Astrocyte (in vitro differentiated cells and primary cell): ENCODE measurements around the gene CNTNAP5. TPM values are rescaled to one million over a fixed set of nuclear protein-coding genes. Genes with fewer than 3 reads are reported as not detected.

Experiments
- DNase-seq: peaks from one replicate; pipeline ENCODE4 v3.0.0-alpha.2; 2010; ENCODE audit warnings: low read depth
- FAIRE-seq: peaks from 2 replicates; lab custom pipeline; 2011; peaks lifted over from hg19 to GRCh38; lab: Jason Lieb, UNC
- H2AFZ ChIP-seq: 2 replicates; pipeline ENCODE4 v1.6.0; 2012; ENCODE audit warnings: low read depth, low read length, inconsistent platforms
- H3K27ac ChIP-seq: 2 replicates; pipeline ENCODE4 v1.5.1; 2011; ENCODE audit warnings: low read depth, low read length, inconsistent platforms
- H3K27me3 ChIP-seq: 2 replicates; pipeline ENCODE4 v1.6.0; 2011; ENCODE audit warnings: low read length, inconsistent platforms; ENCODE audit not compliant: insufficient read depth
- H3K36me3 ChIP-seq: 2 replicates; pipeline ENCODE4 v1.5.1; 2011; ENCODE audit warnings: low read length, inconsistent platforms; ENCODE audit not compliant: insufficient read depth
- H3K4me1 ChIP-seq: 2 replicates; pipeline ENCODE4 v1.5.1; 2011; ENCODE audit warnings: low read length, inconsistent platforms; ENCODE audit not compliant: insufficient read depth
- H3K4me2 ChIP-seq: 2 replicates; pipeline ENCODE4 v1.6.0; 2012; ENCODE audit warnings: low read length, inconsistent platforms
- H3K4me3 ChIP-seq: 2 replicates; pipeline ENCODE4 v1.5.1; 2011; ENCODE audit warnings: low read depth, mild to moderate bottlenecking, low read length, inconsistent platforms; ENCODE audit not compliant: insufficient read depth
- H3K79me2 ChIP-seq: 2 replicates; pipeline ENCODE4 v1.6.0; 2012; ENCODE audit warnings: mild to moderate bottlenecking, low read length, inconsistent platforms; ENCODE audit not compliant: insufficient read depth
- H3K9ac ChIP-seq: 2 replicates; pipeline ENCODE4 v1.6.0; 2012; ENCODE audit warnings: mild to moderate bottlenecking, low read length, inconsistent platforms
- H3K9me3 ChIP-seq: 2 replicates; pipeline ENCODE4 v1.5.1; 2012; ENCODE audit warnings: low read depth, mild to moderate bottlenecking, low read length, inconsistent platforms; ENCODE audit not compliant: insufficient read depth
- H4K20me1 ChIP-seq: 2 replicates; pipeline ENCODE4 v1.6.0; 2012; ENCODE audit warnings: low read length, inconsistent platforms; ENCODE audit not compliant: insufficient read depth
- H3K27ac Mint-ChIP-seq: one replicate; pipeline ENCODE4 v1.8.0; 2021; ENCODE audit warnings: mild to moderate bottlenecking, mixed read lengths; ENCODE audit not compliant: unreplicated experiment
- H3K27me3 Mint-ChIP-seq: one replicate; pipeline ENCODE4 v1.8.0; 2021; ENCODE audit warnings: low read depth, mixed read lengths; ENCODE audit not compliant: unreplicated experiment
- H3K36me3 Mint-ChIP-seq: one replicate; pipeline ENCODE4 v1.8.0; 2021; ENCODE audit warnings: low read depth, mixed read lengths; ENCODE audit not compliant: unreplicated experiment
- H3K4me1 Mint-ChIP-seq: one replicate; pipeline ENCODE4 v1.8.0; 2021; ENCODE audit warnings: low read depth, mixed read lengths; ENCODE audit not compliant: unreplicated experiment
- H3K4me3 Mint-ChIP-seq: one replicate; pipeline ENCODE4 v1.8.0; 2021; ENCODE audit warnings: mild to moderate bottlenecking, moderate library complexity, mixed read lengths; ENCODE audit not compliant: unreplicated experiment
- H3K9me3 Mint-ChIP-seq: one replicate; pipeline ENCODE4 v1.8.0; 2021; ENCODE audit warnings: mild to moderate bottlenecking, mixed read lengths; ENCODE audit not compliant: unreplicated experiment
- CTCF ChIP-seq: IDR thresholded peaks from 2 replicates; pipeline ENCODE4 v1.5.1; 2011; ENCODE audit warnings: low read depth, mild to moderate bottlenecking, inconsistent platforms, low read length, moderate library complexity; ENCODE audit not compliant: insufficient read depth
- EZH2 ChIP-seq: IDR thresholded peaks from 2 replicates; pipeline ENCODE4 v1.6.1; 2012; ENCODE audit warnings: mild to moderate bottlenecking, low read length, inconsistent platforms; ENCODE audit not compliant: insufficient read depth
- total RNA-seq: library from RNA; stranded (reverse); gene quantifications from 2 replicates; pipeline ENCODE4 v1.2.1, GENCODE V29; 2021

Gene CNTNAP5
- total RNA-seq, 1 donor from 2014 or later = 0.30 TPM

GRCh38 chr2:124804014-124804940 is 779.2 kb downstream of the CNTNAP5 start:
- FAIRE-seq (no peak), DNase-seq (no peak)
- Mint-ChIP-seq H3K9me3 (peaks cover 2% of the 10 kb centered on the region), H3K4me1 (no peaks in the 10 kb centered on the region), H3K27ac (peak overlapping the region; percentile 60), H3K36me3 (no peaks in the 10 kb centered on the region), H3K27me3 (peaks cover 3% of the 10 kb centered on the region), H3K4me3 (no peak overlapping the region)
- Histone ChIP-seq H3K36me3 (no peaks in the 10 kb centered on the region), H3K4me2 (no peak overlapping the region), H3K9ac (no peak overlapping the region), H3K79me2 (no peaks in the 10 kb centered on the region), H2AFZ (no peak overlapping the region), H3K9me3 (no peaks in the 10 kb centered on the region), H3K4me3 (no peak overlapping the region), H3K27ac (no peak overlapping the region), H3K4me1 (no peaks in the 10 kb centered on the region), H4K20me1 (no peaks in the 10 kb centered on the region), H3K27me3 (no peaks in the 10 kb centered on the region)
- TF ChIP-seq CTCF (peak; percentile 42), EZH2 (no peak)

DNA sequence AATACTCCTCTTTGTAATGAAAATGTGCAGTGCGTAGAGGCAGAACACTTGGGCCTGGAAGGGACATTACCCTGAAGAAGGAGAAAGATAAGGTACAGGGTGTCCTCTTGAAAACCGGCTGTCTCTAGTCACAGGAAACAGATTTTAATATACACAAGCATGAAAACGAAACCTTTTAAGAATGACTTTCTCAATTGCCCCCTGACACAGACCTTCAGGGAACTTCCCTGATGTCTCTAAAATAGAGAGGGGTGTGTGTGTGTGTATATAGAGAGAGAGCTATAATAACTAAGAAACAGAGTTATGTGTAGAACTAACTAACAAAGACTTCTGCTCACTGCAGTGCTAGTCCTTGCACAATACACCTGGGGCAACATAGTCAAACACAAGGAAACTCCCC is 780.0 kb downstream of the CNTNAP5 start:
- TF ChIP-seq CTCF (no peak), EZH2 (no peak)

DNA sequence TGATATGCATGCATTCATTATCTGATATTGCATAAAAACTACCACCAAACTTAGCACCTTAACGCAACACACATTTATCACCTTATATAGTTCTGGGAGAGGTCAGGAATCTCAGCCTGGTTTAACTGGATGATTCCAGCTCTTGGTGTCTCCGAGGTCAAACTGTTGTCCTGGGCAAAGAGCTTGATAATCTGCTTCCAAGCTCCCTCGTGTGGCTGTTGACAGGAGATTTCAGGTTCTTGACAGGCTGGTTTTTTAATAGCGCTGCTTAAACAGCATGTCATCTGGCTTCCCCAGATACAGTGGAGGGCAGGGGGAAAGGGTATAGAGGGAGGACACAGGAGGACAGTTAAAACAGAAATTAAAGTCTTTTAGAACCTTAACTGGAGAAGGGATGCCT is 785.0 kb downstream of the CNTNAP5 start:
- H4K20me1 ChIP-seq = no peaks in the 10 kb centered on the region
- Mint-ChIP-seq H3K36me3 (no peaks in the 10 kb centered on the region), H3K27me3 (no peaks in the 10 kb centered on the region), H3K9me3 (no peaks in the 10 kb centered on the region), H3K4me3 (no peak overlapping the region), H3K27ac (no peak overlapping the region), H3K4me1 (no peaks in the 10 kb centered on the region)
- TF ChIP-seq CTCF (no peak), EZH2 (no peak)
- no peak overlapping the region for H3K27ac ChIP-seq
- no peaks in the 10 kb centered on the region for H3K79me2 ChIP-seq
- FAIRE-seq (no peak), DNase-seq (no peak)
- no peaks in the 10 kb centered on the region for H3K27me3 ChIP-seq
- no peak overlapping the region for H3K4me2 ChIP-seq
- H3K4me3 ChIP-seq = no peak overlapping the region
- no peaks in the 10 kb centered on the region for H3K36me3 ChIP-seq
- no peak overlapping the region for H2AFZ ChIP-seq
- no peaks in the 10 kb centered on the region for H3K9me3 ChIP-seq
- no peak overlapping the region for H3K9ac ChIP-seq
- no peaks in the 10 kb centered on the region for H3K4me1 ChIP-seq

More for the DNA sequence above, 780.0 kb downstream of the CNTNAP5 start:
- no peak overlapping the region for H2AFZ ChIP-seq
- FAIRE-seq (no peak), DNase-seq (no peak)
- Mint-ChIP-seq H3K4me3 (no peak overlapping the region), H3K9me3 (peaks cover 2% of the 10 kb centered on the region), H3K4me1 (no peaks in the 10 kb centered on the region), H3K36me3 (no peaks in the 10 kb centered on the region), H3K27ac (no peak overlapping the region), H3K27me3 (peaks cover 3% of the 10 kb centered on the region)
- no peaks in the 10 kb centered on the region for H3K27me3 ChIP-seq
- no peaks in the 10 kb centered on the region for H3K9me3 ChIP-seq
- no peaks in the 10 kb centered on the region for H3K4me1 ChIP-seq
- no peaks in the 10 kb centered on the region for H4K20me1 ChIP-seq
- H3K4me3 ChIP-seq = no peak overlapping the region
- H3K9ac ChIP-seq = no peak overlapping the region
- no peak overlapping the region for H3K4me2 ChIP-seq
- no peaks in the 10 kb centered on the region for H3K36me3 ChIP-seq
- no peak overlapping the region for H3K27ac ChIP-seq
- H3K79me2 ChIP-seq = no peaks in the 10 kb centered on the region
